ENCODE data around the gene LCN6.

LCN6 gene

DNA sequence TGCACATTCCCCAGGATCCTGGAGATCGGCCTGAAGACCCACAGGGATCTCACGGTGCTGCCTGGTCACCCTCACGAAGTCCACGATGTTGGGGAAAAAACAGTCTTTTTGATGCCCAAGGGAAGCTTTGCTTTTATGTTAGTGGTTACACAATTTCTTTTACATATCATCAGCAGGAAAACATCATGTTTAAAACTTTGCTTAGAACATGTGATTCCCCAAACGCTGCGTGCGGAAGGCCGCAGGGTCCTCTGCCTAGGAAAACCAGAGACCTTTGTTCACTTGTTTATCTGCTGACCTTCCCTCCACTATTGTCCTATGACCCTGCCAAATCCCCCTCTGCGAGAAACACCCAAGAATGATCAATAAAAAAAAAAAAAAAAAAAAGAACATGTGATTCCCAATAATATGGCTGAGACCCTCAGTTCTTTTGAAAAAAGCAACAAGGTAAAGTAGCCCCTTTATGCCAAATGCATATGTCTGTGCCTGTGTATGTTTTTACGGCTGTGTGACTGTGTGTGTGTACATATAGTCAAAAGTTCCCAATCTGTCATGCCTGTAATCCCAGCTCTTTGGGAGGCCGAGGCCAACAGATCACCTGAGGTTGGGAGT lies 49.6 kb downstream of the LCN6 start:
- no peaks in the 10 kb centered on the region for H3K9me3 ChIP-seq (ENCODE audit: control insufficient read depth in 1 of 2, low read length in 2 of 2)
- H3K27me3 ChIP-seq (ENCODE audit: low read depth, low read length), result peaks cover 4% of the 10 kb centered on the region
- H3K4me1 ChIP-seq (ENCODE audit: control insufficient read depth in 1 of 2, insufficient read depth in 2 of 2, low read length in 2 of 2), result peaks cover 4 to 5% of the 10 kb centered on the region in 2 donors
- no peak overlapping the region for H3K27ac ChIP-seq (ENCODE audit: low read length)
- H3K36me3 ChIP-seq (ENCODE audit: control insufficient read depth in 1 of 2, insufficient read depth in 2 of 2, low read length in 2 of 2), result no peaks in the 10 kb centered on the region
- H3K4me3 ChIP-seq (ENCODE audit: low read depth in 1 of 2, low read length in 2 of 2), result no peak overlapping the region

GRCh38 chr9:136697821-136698526 lies 50.4 kb downstream of the LCN6 start:
- no peak overlapping the region for H3K27ac ChIP-seq (ENCODE audit: low read length)
- H3K4me1 ChIP-seq (ENCODE audit: control insufficient read depth in 1 of 2, insufficient read depth in 2 of 2, low read length in 2 of 2), result peaks cover 4 to 5% of the 10 kb centered on the region in 2 donors
- H3K36me3 ChIP-seq (ENCODE audit: control insufficient read depth in 1 of 2, insufficient read depth in 2 of 2, low read length in 2 of 2), result no peaks in the 10 kb centered on the region
- H3K27me3 ChIP-seq (ENCODE audit: low read depth, low read length), result peaks cover 4% of the 10 kb centered on the region
- no peaks in the 10 kb centered on the region for H3K9me3 ChIP-seq (ENCODE audit: control insufficient read depth in 1 of 2, low read length in 2 of 2)
- H3K4me3 ChIP-seq (ENCODE audit: low read depth in 1 of 2, low read length in 2 of 2), result no peak overlapping the region

DNA sequence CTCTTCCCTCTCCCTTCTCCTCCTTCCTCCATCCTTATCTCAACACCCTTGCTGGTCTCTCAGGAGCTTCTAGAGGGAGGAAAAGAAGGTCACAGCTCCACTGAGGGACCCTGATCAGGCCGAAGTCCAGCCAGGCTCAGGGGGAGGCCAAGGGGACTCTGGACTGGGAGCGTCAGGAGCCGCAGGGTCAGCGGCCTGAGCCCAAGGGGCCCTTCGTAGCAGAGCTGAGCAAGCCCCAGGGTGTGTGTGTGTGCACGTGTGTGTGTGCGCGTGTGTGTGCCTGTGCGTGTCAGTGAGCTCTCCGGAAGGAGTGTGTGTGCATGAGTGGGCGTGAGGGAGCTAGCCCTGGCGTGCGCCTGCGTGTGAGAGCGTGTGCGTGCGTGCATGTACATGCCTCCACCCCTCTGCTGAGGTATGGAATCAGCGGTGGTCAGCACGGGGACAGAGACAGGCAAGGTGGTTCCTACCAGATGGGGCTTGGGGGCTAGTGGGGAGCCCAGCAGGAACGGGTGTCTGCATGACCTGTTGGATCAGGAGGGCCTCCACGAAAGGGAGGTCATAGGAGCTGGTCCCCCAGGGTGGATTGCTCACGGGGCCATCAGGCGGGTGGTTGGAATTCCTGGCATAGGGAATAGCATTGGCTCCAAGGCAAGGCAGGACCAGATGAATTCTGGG lies 51.0 kb downstream of the LCN6 start:
- H3K4me3 ChIP-seq (ENCODE audit: low read depth in 1 of 2, low read length in 2 of 2), result no peak overlapping the region
- no peaks in the 10 kb centered on the region for H3K9me3 ChIP-seq (ENCODE audit: control insufficient read depth in 1 of 2, low read length in 2 of 2)
- no peak overlapping the region for H3K27ac ChIP-seq (ENCODE audit: low read length)
- peaks cover 4 to 5% of the 10 kb centered on the region in 2 donors for H3K4me1 ChIP-seq (ENCODE audit: control insufficient read depth in 1 of 2, insufficient read depth in 2 of 2, low read length in 2 of 2)
- peaks cover 4% of the 10 kb centered on the region for H3K27me3 ChIP-seq (ENCODE audit: low read depth, low read length)
- no peaks in the 10 kb centered on the region for H3K36me3 ChIP-seq (ENCODE audit: control insufficient read depth in 1 of 2, insufficient read depth in 2 of 2, low read length in 2 of 2)

DNA sequence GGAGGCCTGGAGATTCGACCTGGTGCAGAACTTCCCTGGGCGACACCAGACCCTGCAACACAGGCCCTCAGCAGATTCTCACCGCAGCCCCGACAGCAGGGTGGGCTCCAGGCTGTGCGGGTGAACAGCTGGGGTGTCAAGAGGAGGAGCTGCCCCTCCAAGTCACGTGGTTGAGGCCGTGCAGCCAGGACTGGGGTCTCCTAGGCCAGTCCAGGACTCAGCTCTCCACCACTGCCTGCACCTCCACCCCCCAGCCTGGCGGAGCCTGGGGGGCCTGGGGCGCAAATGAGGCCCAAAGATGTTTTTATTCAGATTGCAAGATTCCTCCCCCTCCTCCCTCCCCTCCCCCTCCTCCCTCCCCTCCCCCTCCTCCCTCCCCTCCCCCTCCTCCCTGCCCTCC lies 51.8 kb downstream of the LCN6 start:
- H3K9me3 ChIP-seq (ENCODE audit: control insufficient read depth in 1 of 2, low read length in 2 of 2), result no peaks in the 10 kb centered on the region
- no peaks in the 10 kb centered on the region for H3K27me3 ChIP-seq (ENCODE audit: low read depth, low read length)
- no peak overlapping the region for H3K27ac ChIP-seq (ENCODE audit: low read length)
- H3K4me1 ChIP-seq (ENCODE audit: control insufficient read depth in 1 of 2, insufficient read depth in 2 of 2, low read length in 2 of 2), result peaks cover 4 to 5% of the 10 kb centered on the region in 2 donors
- H3K36me3 ChIP-seq (ENCODE audit: control insufficient read depth in 1 of 2, insufficient read depth in 2 of 2, low read length in 2 of 2), result no peaks in the 10 kb centered on the region
- no peak overlapping the region for H3K4me3 ChIP-seq (ENCODE audit: low read depth in 1 of 2, low read length in 2 of 2)

DNA sequence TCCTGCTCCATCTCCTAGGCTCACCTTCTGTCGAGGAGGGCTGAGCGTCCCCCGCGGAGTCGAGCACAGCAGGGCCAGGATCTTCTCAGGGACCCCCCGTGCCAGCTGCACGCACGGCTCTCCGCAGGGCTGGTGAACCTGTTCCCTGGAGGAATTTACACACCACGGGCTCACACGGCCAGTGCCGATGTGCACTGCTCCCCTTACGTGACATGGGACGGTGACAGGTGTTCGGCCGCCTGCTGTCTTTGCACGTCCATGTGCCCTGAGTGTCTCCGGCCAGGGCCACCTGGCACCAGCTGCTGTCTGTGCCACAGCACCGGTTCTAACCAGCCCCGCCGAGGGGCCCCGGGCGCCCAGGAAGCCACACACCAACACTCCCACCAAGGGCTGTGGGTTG lies 52.4 kb downstream of the LCN6 start:
- no peaks in the 10 kb centered on the region for H3K27me3 ChIP-seq (ENCODE audit: low read depth, low read length)
- H3K4me1 ChIP-seq (ENCODE audit: control insufficient read depth in 1 of 2, insufficient read depth in 2 of 2, low read length in 2 of 2), result peaks cover 4 to 9% of the 10 kb centered on the region in 2 donors
- no peaks in the 10 kb centered on the region for H3K9me3 ChIP-seq (ENCODE audit: control insufficient read depth in 1 of 2, low read length in 2 of 2)
- H3K27ac ChIP-seq (ENCODE audit: low read length), result no peak overlapping the region
- no peak overlapping the region for H3K4me3 ChIP-seq (ENCODE audit: low read depth in 1 of 2, low read length in 2 of 2)
- H3K36me3 ChIP-seq (ENCODE audit: control insufficient read depth in 1 of 2, insufficient read depth in 2 of 2, low read length in 2 of 2), result no peaks in the 10 kb centered on the region

DNA sequence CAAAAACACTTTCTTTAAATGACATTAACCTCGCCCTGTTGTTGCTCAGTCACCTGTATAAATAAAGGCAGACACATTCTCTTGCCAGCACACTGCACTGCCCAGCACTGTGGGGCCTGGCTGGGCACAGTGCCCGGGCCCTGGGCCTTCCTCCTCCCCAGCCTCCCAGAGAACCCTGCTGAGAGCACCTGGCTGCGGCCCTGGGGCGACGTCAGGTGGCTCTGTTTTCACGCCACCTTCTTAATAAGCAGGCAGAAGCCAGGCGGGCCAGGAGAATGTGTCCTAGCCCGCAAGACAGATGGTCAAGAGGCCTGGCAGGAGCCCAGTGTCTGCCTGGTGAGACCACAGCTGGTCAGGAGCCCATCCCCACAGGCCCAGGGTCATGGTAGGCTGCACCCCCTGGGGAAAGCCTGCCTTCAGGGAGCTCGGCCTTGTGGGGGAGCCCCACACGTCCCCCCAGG lies 52.9 kb downstream of the LCN6 start:
- Histone ChIP-seq H3K9me3 (ENCODE audit: control insufficient read depth in 1 of 2, low read length in 2 of 2) (no peaks in the 10 kb centered on the region), H3K27ac (ENCODE audit: low read length) (no peak overlapping the region), H3K4me3 (ENCODE audit: low read depth in 1 of 2, low read length in 2 of 2) (no peak overlapping the region), H3K36me3 (ENCODE audit: control insufficient read depth in 1 of 2, insufficient read depth in 2 of 2, low read length in 2 of 2) (no peaks in the 10 kb centered on the region), H3K27me3 (ENCODE audit: low read depth, low read length) (no peaks in the 10 kb centered on the region), H3K4me1 (ENCODE audit: control insufficient read depth in 1 of 2, insufficient read depth in 2 of 2, low read length in 2 of 2) (peaks cover 4 to 8% of the 10 kb centered on the region in 2 donors)

DNA sequence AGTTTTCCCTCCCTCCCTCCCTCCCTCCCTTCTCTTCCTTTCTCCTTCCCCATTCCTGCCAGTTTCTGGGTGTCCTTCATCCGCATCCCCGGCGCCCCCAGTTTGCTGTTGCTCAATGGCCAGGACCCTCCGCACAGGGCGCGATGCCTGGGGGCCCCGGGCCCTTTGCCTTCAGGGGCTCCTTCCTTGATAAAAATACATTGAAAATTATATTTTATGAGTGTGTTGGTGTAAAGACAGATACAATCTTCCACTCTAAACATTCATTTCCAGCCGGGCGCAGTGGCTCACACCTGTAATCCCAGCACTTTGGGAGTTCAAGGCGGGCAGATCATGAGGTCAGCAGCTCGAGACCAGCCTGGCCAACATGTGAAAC lies 53.5 kb downstream of the LCN6 start:
- Histone ChIP-seq H3K27me3 (ENCODE audit: low read depth, low read length) (no peaks in the 10 kb centered on the region), H3K27ac (ENCODE audit: low read length) (no peak overlapping the region), H3K4me3 (ENCODE audit: low read depth in 1 of 2, low read length in 2 of 2) (no peak overlapping the region), H3K36me3 (ENCODE audit: control insufficient read depth in 1 of 2, insufficient read depth in 2 of 2, low read length in 2 of 2) (no peaks in the 10 kb centered on the region), H3K4me1 (ENCODE audit: control insufficient read depth in 1 of 2, insufficient read depth in 2 of 2, low read length in 2 of 2) (peaks cover 4 to 5% of the 10 kb centered on the region in 2 donors), H3K9me3 (ENCODE audit: control insufficient read depth in 1 of 2, low read length in 2 of 2) (no peaks in the 10 kb centered on the region)

- Histone ChIP-seq H3K4me3 (ENCODE audit: low read depth in 1 of 2, low read length in 2 of 2) (no peak overlapping the region), H3K36me3 (ENCODE audit: control insufficient read depth in 1 of 2, insufficient read depth in 2 of 2, low read length in 2 of 2) (no peaks in the 10 kb centered on the region), H3K27ac (ENCODE audit: low read length) (no peak overlapping the region), H3K9me3 (ENCODE audit: control insufficient read depth in 1 of 2, low read length in 2 of 2) (no peaks in the 10 kb centered on the region), H3K4me1 (ENCODE audit: control insufficient read depth in 1 of 2, insufficient read depth in 2 of 2, low read length in 2 of 2) (peaks cover 4 to 5% of the 10 kb centered on the region in 2 donors), H3K27me3 (ENCODE audit: low read depth, low read length) (no peaks in the 10 kb centered on the region)
Measured at GRCh38 chr9:136694163-136694871, 54.0 kb downstream of the LCN6 start.

Measured in muscle layer of duodenum (tissue), 2 donors.